Uterus (tissue), 2 donors: ENCODE measurements around the gene CFAP77.

ENCODE experiments used
- CTCF ChIP-seq, 4 experiments: fragments of 200-600 bp in 2 of 4; fragments of 450-650 bp in 2 of 4; sonication (generic) in 2 of 4; IDR thresholded peaks; one replicate each; pipeline ENCODE4 v1.5.1; 2016 to 2019; ENCODE audit warnings: antibody characterized with exemption in 4 of 4, mild to moderate bottlenecking in 2 of 4, moderate library complexity in 1 of 4
- POLR2A ChIP-seq, 2 donors: fragments of 450-650 bp; IDR thresholded peaks; one replicate each; pipeline ENCODE4 v1.6.1; 2016; ENCODE audit warnings: antibody characterized with exemption in 2 of 2, mild to moderate bottlenecking in 1 of 2, moderate library complexity in 1 of 2

- no peak for TF ChIP-seq CTCF (IDR thresholded peaks at IDR 0.05)
- TF ChIP-seq POLR2A (IDR thresholded peaks at IDR 0.05) = no peak
Observed at GRCh38 chr9:132481053-132481849, 71.2 kb downstream of the CFAP77 start.
